ENCODE data around the gene OR4K13. TPM values are rescaled to one million over a fixed set of nuclear protein-coding genes. Genes with fewer than 3 reads are reported as not detected.

The OR4K13 gene, protein sequence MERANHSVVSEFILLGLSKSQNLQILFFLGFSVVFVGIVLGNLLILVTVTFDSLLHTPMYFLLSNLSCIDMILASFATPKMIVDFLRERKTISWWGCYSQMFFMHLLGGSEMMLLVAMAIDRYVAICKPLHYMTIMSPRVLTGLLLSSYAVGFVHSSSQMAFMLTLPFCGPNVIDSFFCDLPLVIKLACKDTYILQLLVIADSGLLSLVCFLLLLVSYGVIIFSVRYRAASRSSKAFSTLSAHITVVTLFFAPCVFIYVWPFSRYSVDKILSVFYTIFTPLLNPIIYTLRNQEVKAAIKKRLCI
- not detected in 2 replicates for total RNA-seq (2014; rRNA removed; shearing (Covaris generic))
- not detected in 2 replicates for polyA plus RNA-seq (2015; cell fraction: cytosol; rRNA removed)
- not detected in 2 replicates for polyA plus RNA-seq (2015; cell fraction: nucleus; rRNA removed)

DNA sequence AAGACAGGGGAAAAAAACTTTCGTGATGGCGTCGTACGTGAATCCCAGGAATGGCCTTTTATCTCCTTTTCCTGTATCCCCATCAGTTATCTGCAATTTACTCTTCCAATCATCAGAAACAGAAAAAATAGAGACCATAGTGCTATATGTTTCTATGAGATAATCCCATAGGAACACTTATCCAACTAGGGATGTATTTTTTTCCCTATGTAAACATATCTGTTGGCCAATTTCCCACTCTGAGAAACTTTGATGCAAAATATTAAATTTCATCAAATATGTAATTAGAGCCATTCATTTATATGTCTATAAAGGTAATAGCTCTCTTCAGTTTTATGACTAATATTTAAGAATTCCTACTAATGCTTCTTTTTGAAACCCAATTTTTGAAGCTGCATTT is at the start of gene OR4K13:
OR4K13 (minus strand) TSS at position 101 of the 400 bp plus-strand sequence. CDS start 1,280 bp downstream, outside the sequence.
- DNase-seq (ENCODE audit: low read depth) = no peak

DNA sequence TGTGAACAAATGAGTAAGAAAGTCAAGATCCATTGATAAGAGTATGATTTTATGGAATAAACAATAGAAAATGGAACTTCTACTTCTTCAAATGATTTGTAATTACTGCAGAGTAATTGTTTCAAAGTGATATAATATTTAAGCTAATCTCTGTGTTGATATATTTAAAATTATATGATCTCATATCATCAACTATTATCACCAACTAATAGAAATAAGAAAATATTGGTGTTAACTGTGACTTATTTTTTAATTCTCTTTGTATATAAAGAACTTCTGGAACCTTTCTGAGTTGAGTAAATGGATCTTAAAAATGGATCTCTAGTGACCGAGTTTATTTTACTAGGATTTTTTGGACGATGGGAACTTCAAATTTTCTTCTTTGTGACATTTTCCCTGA is 23.9 kb upstream of the OR4K13 start, which contains the start of gene OR4L1:
OR4L1 (plus strand) TSS at position 301 of the 400 bp plus-strand sequence; CDS start at position 301, 0 bp downstream.
- DNase-seq (ENCODE audit: low read depth) = no peak

DNA sequence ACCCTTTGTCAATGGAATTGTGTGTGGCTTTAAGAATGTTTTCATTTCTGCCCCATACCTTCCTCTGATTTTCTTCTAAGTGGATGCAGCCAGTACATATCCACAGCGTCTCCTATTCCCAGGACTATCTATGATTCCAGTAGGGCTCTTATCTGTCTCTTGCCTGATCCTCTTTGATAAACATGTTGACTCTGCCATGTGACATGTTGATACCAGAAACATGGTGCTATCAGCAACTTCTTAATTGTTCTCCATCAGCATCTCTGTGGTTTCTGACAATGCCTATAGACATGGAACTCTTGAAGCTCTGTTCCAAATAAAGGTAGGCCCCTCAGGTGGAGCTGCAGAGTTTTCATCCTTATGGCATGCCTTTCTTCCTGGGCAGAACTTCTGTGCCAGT is 12.4 kb upstream of the OR4K13 start:
- no peak for DNase-seq (ENCODE audit: low read depth)

DNA sequence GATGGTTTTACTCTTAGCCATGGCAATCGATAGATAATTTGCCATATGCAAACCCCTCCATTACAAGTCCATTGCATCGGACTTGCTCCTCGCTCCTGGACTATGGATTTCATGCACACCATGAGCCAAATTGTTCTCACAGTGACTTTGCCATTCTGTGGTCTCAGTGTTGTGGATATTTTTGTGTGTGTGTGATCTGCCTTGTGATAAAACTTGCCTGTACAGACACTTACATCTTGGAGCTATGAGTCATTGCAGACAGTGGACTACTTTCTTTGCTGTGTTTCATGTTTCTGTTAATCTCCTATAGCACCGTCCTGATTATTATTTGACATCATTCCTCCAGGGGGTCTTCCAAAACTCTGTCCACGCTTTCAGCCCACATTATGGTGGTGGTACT is 8.4 kb upstream of the OR4K13 start:
- DNase-seq (ENCODE audit: low read depth) = no peak

DNA sequence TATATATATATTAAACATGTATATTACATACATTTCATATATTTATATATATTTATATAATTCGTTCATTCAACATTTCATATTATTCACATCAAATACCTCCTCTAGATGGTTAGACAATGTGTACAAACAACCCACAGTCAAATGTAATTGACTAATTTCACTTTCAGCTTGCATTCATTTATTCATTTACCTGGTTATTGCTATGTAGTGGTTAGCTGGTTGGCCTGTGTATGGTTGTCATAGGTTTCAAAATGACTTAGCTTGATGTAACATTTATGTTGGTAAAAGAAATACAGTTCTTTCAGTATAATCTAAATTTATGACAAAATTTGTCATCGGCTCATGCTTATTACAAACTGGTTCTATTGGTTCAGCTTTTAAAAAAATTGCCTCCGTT is 389 bp downstream of the OR4K13 start:
- DNase-seq (ENCODE audit: low read depth) = no peak

DNA sequence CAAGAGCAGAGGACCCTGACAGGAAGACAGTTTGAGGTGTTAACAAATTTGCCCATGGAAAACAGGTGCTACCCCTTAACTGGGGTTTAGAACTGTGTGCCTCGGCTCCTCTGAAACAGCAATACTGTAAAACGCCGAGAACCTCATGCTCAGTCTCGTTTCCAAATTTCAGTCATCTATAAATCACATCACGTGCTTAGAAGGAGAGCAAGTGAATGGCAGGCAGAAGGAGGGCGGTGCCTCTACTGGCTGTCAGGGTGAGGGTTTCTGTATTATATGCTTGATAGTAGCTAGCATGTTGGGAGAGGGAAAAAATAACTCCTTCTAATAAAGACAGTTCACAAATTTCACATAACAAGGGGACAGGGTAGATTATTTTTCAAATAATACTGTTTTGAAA is 4.8 kb downstream of the OR4K13 start:
- DNase-seq (ENCODE audit: low read depth) = no peak

DNA sequence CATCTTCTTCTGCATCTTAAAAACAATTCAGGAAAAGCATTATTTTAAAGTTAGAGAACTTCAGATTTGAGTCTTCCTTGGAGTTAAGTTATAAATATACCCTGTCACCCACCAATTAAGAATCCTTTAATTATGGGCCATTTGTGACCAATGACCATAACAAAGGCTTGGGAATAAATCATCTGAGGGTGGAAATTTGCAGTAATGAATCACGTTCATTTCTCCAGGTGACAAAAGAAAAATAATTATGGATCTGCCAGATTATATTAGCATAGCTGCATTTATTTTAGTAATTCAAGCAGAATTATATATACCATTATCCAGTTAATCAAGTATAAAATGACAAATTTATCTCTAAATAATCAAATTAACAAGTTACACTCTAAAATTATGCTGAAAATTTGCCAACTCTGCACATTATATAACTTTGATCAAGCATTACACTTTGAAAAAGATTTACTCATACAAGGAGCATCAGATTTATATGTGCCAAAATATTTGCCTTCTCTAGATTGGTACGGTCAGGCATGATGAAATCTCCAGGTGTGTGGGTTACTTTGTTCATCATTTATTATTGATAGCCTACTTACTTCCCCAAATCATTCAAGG is 16.5 kb downstream of the OR4K13 start, which contains the start of gene OR4K14:
OR4K14 (minus strand) TSS at position 51 of the 609 bp plus-strand sequence. CDS start 4,114 bp downstream, outside the sequence.
- no peak for DNase-seq (ENCODE audit: low read depth)

DNA sequence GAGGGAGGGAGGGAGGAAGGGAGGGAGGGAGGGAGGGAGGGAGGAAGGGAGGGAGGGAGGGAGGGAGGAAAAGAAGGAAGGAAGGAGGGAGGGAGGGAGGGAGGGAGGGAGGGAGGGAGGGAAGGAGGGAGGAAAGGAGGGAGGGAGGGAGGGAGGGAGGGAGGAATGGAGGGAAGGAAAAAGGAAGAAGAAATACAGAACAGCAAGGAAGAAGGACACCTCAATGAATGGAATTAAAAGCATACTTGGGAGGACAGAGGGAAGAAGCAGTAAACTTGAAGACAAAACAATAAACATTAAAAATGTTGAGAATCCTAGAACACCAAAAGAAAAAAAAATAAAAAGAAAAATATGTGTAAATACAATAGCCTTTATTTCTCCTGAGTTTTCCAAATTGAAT is 27.7 kb downstream of the OR4K13 start:
- DNase-seq (ENCODE audit: low read depth) = no peak

DNA sequence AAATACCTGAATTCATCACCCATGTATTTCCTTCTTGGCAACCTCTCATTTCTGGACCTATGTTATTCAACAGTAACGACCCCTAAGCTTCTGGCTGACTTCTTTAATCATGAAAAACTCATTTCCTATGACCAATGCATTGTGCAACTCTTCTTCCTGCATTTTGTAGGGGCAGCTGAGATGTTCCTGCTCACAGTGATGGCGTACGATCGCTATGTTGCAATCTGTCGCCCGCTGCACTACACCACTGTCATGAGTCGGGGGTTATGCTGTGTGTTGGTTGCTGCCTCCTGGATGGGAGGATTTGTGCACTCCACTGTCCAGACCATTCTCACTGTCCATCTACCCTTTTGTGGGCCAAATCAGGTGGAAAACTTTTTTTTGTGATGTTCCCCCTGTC is 33.5 kb downstream of the OR4K13 start:
- peak; percentile 88 for DNase-seq (ENCODE audit: low read depth)

DNA sequence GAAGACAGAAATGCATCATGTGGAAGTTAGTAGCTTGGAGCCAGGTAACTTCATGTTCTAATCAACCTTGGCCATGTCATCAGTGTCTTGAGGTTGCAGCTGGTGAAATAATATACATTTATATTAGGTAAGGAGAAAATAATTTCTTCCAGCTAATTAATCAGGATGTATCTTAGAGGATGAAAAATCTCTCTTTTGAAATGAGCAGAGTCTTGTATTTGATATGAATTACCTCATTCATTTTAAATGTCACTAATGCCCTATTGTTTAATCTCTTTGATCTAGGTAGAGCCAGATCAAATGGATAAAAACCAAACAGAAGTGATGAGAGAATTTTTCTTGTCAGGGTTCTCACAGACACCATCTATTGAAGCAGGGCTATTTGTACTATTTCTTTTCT is 34.0 kb downstream of the OR4K13 start, which contains the start of gene OR4Q2:
OR4Q2 (plus strand) TSS at position 301 of the 400 bp plus-strand sequence.
- DNase-seq (ENCODE audit: low read depth) = no peak

DNA sequence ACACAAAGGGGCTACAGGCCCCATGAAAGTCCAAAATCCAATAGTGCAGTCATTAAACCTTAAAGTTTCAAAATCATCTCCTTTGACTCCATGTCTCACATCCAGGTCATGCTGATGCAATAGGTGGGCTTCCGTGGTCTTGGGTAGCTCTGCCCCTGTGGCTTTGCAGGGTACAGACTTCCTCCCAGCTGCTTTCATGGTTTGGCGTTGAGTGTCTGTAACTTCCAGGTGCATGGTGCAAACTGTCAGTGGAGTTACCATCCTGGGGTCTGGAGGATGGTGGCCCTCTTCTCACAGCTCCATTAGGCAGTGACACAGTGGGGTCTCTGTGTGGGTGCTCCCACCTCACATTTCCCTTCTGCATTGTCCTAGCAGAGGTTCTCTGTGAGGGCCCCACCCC is 42.4 kb downstream of the OR4K13 start:
- DNase-seq (ENCODE audit: low read depth) = no peak

Other genes starting within 250 kb of the OR4K13 start
- not detected in 2 replicates for gene OR4N2, start 232.3 kb downstream of the OR4K13 start, total RNA-seq (2014; rRNA removed; shearing (Covaris generic))
- not detected in 2 replicates for gene OR4K2, start 160.9 kb downstream of the OR4K13 start, total RNA-seq (2014; rRNA removed; shearing (Covaris generic))
- gene OR4K5, start 115.4 kb downstream of the OR4K13 start, total RNA-seq (2014; rRNA removed; shearing (Covaris generic)) = not detected in 2 replicates
- not detected in 2 replicates for gene OR4K1, start 105.1 kb downstream of the OR4K13 start, total RNA-seq (2014; rRNA removed; shearing (Covaris generic))
- not detected in 2 replicates for gene OR4K15, start 60.4 kb downstream of the OR4K13 start, total RNA-seq (2014; rRNA removed; shearing (Covaris generic))
- not detected in 2 replicates for gene OR4Q2, start 33.9 kb downstream of the OR4K13 start, total RNA-seq (2014; rRNA removed; shearing (Covaris generic))
- gene OR4K14, start 16.7 kb downstream of the OR4K13 start, total RNA-seq (2014; rRNA removed; shearing (Covaris generic)) = not detected in 2 replicates
- not detected in 2 replicates for gene OR4L1, start 24.0 kb upstream of the OR4K13 start, total RNA-seq (2014; rRNA removed; shearing (Covaris generic))
- gene OR4K17, start 74.7 kb upstream of the OR4K13 start, total RNA-seq (2014; rRNA removed; shearing (Covaris generic)) = not detected in 2 replicates
- gene OR4N5, start 102.8 kb upstream of the OR4K13 start, total RNA-seq (2014; rRNA removed; shearing (Covaris generic)) = not detected in 2 replicates
- gene OR11G2, start 154.9 kb upstream of the OR4K13 start, total RNA-seq (2014; rRNA removed; shearing (Covaris generic)) = not detected in 2 replicates
- not detected in 2 replicates for gene OR11H6, start 187.7 kb upstream of the OR4K13 start, total RNA-seq (2014; rRNA removed; shearing (Covaris generic))
- not detected in 2 replicates for gene OR11H7, start 192.9 kb upstream of the OR4K13 start, total RNA-seq (2014; rRNA removed; shearing (Covaris generic))
- not detected in 2 replicates for gene OR11H4, start 203.2 kb upstream of the OR4K13 start, total RNA-seq (2014; rRNA removed; shearing (Covaris generic))

All from HT1080 (cell line).